ENCODE results near the gene MCRS1.

Gene MCRS1

DNA sequence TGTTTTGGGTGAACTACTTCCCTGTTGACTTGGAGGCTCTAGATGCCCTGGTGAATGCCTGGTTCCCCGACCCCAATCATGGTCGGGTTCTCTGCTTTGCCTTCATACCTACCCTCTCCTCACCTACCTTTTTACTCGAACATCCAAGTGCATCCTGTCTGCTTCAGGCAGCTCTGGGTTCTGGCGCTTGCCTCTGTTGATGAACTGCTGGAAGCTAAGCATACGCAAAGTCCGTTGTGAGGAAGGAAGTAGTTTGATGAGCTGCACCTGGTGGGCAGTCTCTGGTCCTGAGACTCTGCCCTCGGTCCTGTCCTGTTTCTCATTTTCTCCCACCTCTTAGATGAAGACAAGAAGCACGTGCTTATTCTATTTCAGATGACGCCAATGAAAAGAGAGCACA is 15.5 kb downstream of the MCRS1 start:
- WGBS (ENCODE audit: extremely low coverage, insufficient coverage, low lambda C conversion rate) = no CpG with 5 or more reads among the region's 9 CpGs
- no peak overlapping the region for H3K4me3 ChIP-seq (ENCODE audit: low read length)
- H3K36me3 ChIP-seq (ENCODE audit: control insufficient read depth, insufficient read depth, low read length) = no peaks in the 10 kb centered on the region
- H2BK15ac ChIP-seq (replicated peaks; ENCODE audit: low read depth) = no peak overlapping the region
- H3K4me1 ChIP-seq (ENCODE audit: control insufficient read depth, low read depth, low read length) = peaks cover 2% of the 10 kb centered on the region
- peaks cover 3% of the 10 kb centered on the region for H3K27me3 ChIP-seq (ENCODE audit: insufficient read depth, low read length, poor library complexity)
- DNase-seq = no peak
- H3K18ac ChIP-seq (ENCODE audit: low read length) = no peak overlapping the region
- no peaks in the 10 kb centered on the region for H3K79me1 ChIP-seq (ENCODE audit: low read length)
- H3K4ac ChIP-seq (ENCODE audit: low read depth, low read length) = no peak overlapping the region
- no peak overlapping the region for H2BK5ac ChIP-seq (ENCODE audit: low read length)
- H2BK120ac ChIP-seq (ENCODE audit: low read depth, low read length) = no peak overlapping the region
- H3K9ac ChIP-seq (ENCODE audit: low read length) = no peak overlapping the region
- no peak overlapping the region for H3K27ac ChIP-seq (ENCODE audit: low read depth, low read length)
- H4K5ac ChIP-seq (ENCODE audit: low read length) = no peak overlapping the region
- no peak overlapping the region for H3K4me2 ChIP-seq (ENCODE audit: low read length)
- no peak overlapping the region for H3K56ac ChIP-seq (ENCODE audit: low read length)
- no peak overlapping the region for H2AK5ac ChIP-seq (ENCODE audit: low read length)
- no peak overlapping the region for H4K8ac ChIP-seq (ENCODE audit: low read depth, low read length)
- H3K79me2 ChIP-seq (ENCODE audit: control insufficient read depth, insufficient read depth, low read length) = no peaks in the 10 kb centered on the region
- no peak overlapping the region for H3K23ac ChIP-seq (ENCODE audit: low read length)

GRCh38 chr12:49552014-49552413 is 15.9 kb downstream of the MCRS1 start:
- Histone ChIP-seq H3K4me2 (ENCODE audit: low read length) (no peak overlapping the region), H2AK5ac (ENCODE audit: low read length) (no peak overlapping the region), H3K56ac (ENCODE audit: low read length) (no peak overlapping the region), H3K36me3 (ENCODE audit: control insufficient read depth, insufficient read depth, low read length) (no peaks in the 10 kb centered on the region), H3K79me2 (ENCODE audit: control insufficient read depth, insufficient read depth, low read length) (no peaks in the 10 kb centered on the region), H3K23ac (ENCODE audit: low read length) (no peak overlapping the region), H2BK5ac (ENCODE audit: low read length) (no peak overlapping the region), H3K27me3 (ENCODE audit: insufficient read depth, low read length, poor library complexity) (peaks cover 3% of the 10 kb centered on the region), H3K4me3 (ENCODE audit: low read length) (no peak overlapping the region), H3K18ac (ENCODE audit: low read length) (no peak overlapping the region), H2BK120ac (ENCODE audit: low read depth, low read length) (no peak overlapping the region), H2BK15ac (replicated peaks; ENCODE audit: low read depth) (no peak overlapping the region), H3K4me1 (ENCODE audit: control insufficient read depth, low read depth, low read length) (peaks cover 2% of the 10 kb centered on the region), H4K8ac (ENCODE audit: low read depth, low read length) (no peak overlapping the region), H4K5ac (ENCODE audit: low read length) (no peak overlapping the region), H3K9ac (ENCODE audit: low read length) (no peak overlapping the region), H3K4ac (ENCODE audit: low read depth, low read length) (no peak overlapping the region), H3K79me1 (ENCODE audit: low read length) (no peaks in the 10 kb centered on the region), H3K27ac (ENCODE audit: low read depth, low read length) (no peak overlapping the region)
- no CpG with 5 or more reads among the region's 7 CpGs for WGBS (ENCODE audit: extremely low coverage, insufficient coverage, low lambda C conversion rate)
- no peak for DNase-seq

DNA sequence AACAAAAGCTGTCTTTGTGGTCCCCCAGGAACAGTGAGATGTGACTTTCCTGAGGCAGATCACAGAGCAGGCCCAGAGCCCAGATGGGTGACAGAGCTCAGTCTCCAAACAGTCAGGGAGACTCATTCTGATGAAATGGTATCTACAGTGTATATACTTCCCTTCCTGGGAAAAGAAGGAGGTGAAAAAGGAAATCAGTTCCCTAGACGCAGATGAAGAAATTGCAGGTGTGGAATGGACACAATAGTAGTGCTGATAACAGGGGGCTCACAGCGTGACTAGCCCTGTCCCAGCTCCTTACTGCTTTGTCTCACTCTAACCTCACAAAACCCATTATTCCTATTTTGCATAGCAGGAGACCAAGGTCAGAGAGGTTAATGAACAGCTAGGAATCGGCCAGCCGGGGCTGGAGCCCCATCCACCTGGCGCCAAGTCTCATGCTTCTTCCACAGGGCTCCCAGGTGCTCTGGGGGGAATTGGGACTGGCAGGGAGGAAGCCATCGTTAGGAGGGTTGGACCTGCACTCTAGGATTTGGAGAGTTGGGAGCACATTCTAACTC is 17.2 kb downstream of the MCRS1 start:
- H4K5ac ChIP-seq (ENCODE audit: low read length) = no peak overlapping the region
- peak overlapping the region; percentile 21 for H3K27ac ChIP-seq (ENCODE audit: low read depth, low read length)
- WGBS (ENCODE audit: extremely low coverage, insufficient coverage, low lambda C conversion rate) = no CpG with 5 or more reads among the region's 6 CpGs
- no peak overlapping the region for H3K18ac ChIP-seq (ENCODE audit: low read length)
- H3K9ac ChIP-seq (ENCODE audit: low read length) = no peak overlapping the region
- H3K79me2 ChIP-seq (ENCODE audit: control insufficient read depth, insufficient read depth, low read length) = no peaks in the 10 kb centered on the region
- H3K4me3 ChIP-seq (ENCODE audit: low read length) = no peak overlapping the region
- no peak overlapping the region for H2BK15ac ChIP-seq (replicated peaks; ENCODE audit: low read depth)
- peak overlapping the region; percentile 7 for H3K56ac ChIP-seq (ENCODE audit: low read length)
- H4K8ac ChIP-seq (ENCODE audit: low read depth, low read length) = no peak overlapping the region
- H3K4me1 ChIP-seq (ENCODE audit: control insufficient read depth, low read depth, low read length) = peaks cover 2% of the 10 kb centered on the region
- peaks cover 3% of the 10 kb centered on the region for H3K27me3 ChIP-seq (ENCODE audit: insufficient read depth, low read length, poor library complexity)
- no peak overlapping the region for H3K4ac ChIP-seq (ENCODE audit: low read depth, low read length)
- H3K4me2 ChIP-seq (ENCODE audit: low read length) = no peak overlapping the region
- H3K79me1 ChIP-seq (ENCODE audit: low read length) = no peaks in the 10 kb centered on the region
- H2AK5ac ChIP-seq (ENCODE audit: low read length) = no peak overlapping the region
- no peak overlapping the region for H2BK120ac ChIP-seq (ENCODE audit: low read depth, low read length)
- no peak overlapping the region for H2BK5ac ChIP-seq (ENCODE audit: low read length)
- peak; percentile 38 for DNase-seq
- H3K23ac ChIP-seq (ENCODE audit: low read length) = no peak overlapping the region
- no peaks in the 10 kb centered on the region for H3K36me3 ChIP-seq (ENCODE audit: control insufficient read depth, insufficient read depth, low read length)

DNA sequence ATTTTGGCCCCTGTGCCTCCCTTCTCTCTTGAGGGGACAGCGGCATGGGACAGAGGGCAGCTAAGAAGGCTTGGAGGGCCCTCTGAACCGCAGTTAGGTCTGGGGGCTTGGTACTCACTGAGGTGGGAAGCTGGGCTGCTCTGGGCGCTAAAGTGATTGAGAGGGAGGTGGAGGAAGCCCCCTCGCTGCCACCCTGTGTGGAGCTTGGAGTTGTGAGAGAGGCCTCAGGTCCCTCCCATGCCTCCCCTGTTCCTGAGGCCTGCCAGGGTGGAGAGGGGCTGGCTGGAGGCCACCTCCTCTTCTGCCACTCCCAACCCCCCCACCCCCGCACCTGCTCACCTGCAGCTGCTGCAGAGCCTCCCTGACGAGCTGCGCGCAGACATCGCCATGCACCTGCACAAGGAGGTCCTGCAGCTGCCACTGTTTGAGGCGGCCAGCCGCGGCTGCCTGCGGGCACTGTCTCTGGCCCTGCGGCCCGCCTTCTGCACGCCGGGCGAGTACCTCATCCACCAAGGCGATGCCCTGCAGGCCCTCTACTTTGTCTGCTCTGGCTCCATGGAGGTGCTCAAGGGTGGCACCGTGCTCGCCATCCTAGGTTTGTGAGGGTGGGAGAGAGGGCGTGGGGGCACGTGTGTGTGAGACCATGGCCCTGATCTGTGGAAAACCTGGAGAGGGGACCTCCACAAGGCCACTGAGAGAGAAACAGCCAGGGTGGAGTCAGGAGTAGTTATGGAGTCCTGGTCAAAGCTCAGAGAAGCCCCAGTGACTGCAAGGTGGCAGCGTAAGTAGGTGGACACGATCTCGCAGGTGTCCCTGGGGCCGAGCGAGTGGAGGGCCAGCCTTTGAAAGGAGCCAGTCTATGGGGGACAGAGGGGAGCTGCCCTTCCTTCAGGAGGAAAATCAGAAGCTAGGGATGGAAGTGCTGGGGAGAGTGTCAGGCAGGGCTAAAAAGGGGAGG is 17.9 kb downstream of the MCRS1 start:
- Histone ChIP-seq H4K8ac (ENCODE audit: low read depth, low read length) (no peak overlapping the region), H3K27ac (ENCODE audit: low read depth, low read length) (peak overlapping the region; percentile 21), H3K79me1 (ENCODE audit: low read length) (no peaks in the 10 kb centered on the region), H3K18ac (ENCODE audit: low read length) (no peak overlapping the region), H3K4me2 (ENCODE audit: low read length) (peak overlapping the region; percentile 8), H2BK5ac (ENCODE audit: low read length) (no peak overlapping the region), H3K36me3 (ENCODE audit: control insufficient read depth, insufficient read depth, low read length) (no peaks in the 10 kb centered on the region), H3K23ac (ENCODE audit: low read length) (no peak overlapping the region), H3K27me3 (ENCODE audit: insufficient read depth, low read length, poor library complexity) (peaks cover 3% of the 10 kb centered on the region), H3K79me2 (ENCODE audit: control insufficient read depth, insufficient read depth, low read length) (no peaks in the 10 kb centered on the region), H3K56ac (ENCODE audit: low read length) (peak overlapping the region; percentile 78), H3K9ac (ENCODE audit: low read length) (peak overlapping the region; percentile 25), H3K4me3 (ENCODE audit: low read length) (no peak overlapping the region), H2BK120ac (ENCODE audit: low read depth, low read length) (no peak overlapping the region), H3K4ac (ENCODE audit: low read depth, low read length) (no peak overlapping the region), H2AK5ac (ENCODE audit: low read length) (no peak overlapping the region), H4K5ac (ENCODE audit: low read length) (no peak overlapping the region), H2BK15ac (replicated peaks; ENCODE audit: low read depth) (no peak overlapping the region), H3K4me1 (ENCODE audit: control insufficient read depth, low read depth, low read length) (peaks cover 2% of the 10 kb centered on the region)
- no peak for DNase-seq
- WGBS (ENCODE audit: extremely low coverage, insufficient coverage, low lambda C conversion rate) = no CpG with 5 or more reads among the region's 28 CpGs

- H3K56ac ChIP-seq (ENCODE audit: low read length) = peak overlapping the region; percentile 90
- no CpG with 5 or more reads among the region's 70 CpGs for WGBS (ENCODE audit: extremely low coverage, insufficient coverage, low lambda C conversion rate)
- H3K4me3 ChIP-seq (ENCODE audit: low read length) = no peak overlapping the region
- no peak overlapping the region for H4K5ac ChIP-seq (ENCODE audit: low read length)
- no peaks in the 10 kb centered on the region for H3K79me1 ChIP-seq (ENCODE audit: low read length)
- no peak overlapping the region for H2BK120ac ChIP-seq (ENCODE audit: low read depth, low read length)
- no peak overlapping the region for H2BK5ac ChIP-seq (ENCODE audit: low read length)
- H3K36me3 ChIP-seq (ENCODE audit: control insufficient read depth, insufficient read depth, low read length) = no peaks in the 10 kb centered on the region
- no peak overlapping the region for H2AK5ac ChIP-seq (ENCODE audit: low read length)
- peak overlapping the region; percentile 76 for H3K4me2 ChIP-seq (ENCODE audit: low read length)
- no peak overlapping the region for H3K18ac ChIP-seq (ENCODE audit: low read length)
- peaks cover 3% of the 10 kb centered on the region for H3K27me3 ChIP-seq (ENCODE audit: insufficient read depth, low read length, poor library complexity)
- H3K27ac ChIP-seq (ENCODE audit: low read depth, low read length) = no peak overlapping the region
- H3K4ac ChIP-seq (ENCODE audit: low read depth, low read length) = no peak overlapping the region
- H2BK15ac ChIP-seq (replicated peaks; ENCODE audit: low read depth) = no peak overlapping the region
- no peak overlapping the region for H4K8ac ChIP-seq (ENCODE audit: low read depth, low read length)
- H3K9ac ChIP-seq (ENCODE audit: low read length) = peak overlapping the region; percentile 50
- DNase-seq = peak; percentile 46
- peaks cover 2% of the 10 kb centered on the region for H3K4me1 ChIP-seq (ENCODE audit: control insufficient read depth, low read depth, low read length)
- no peak overlapping the region for H3K23ac ChIP-seq (ENCODE audit: low read length)
- H3K79me2 ChIP-seq (ENCODE audit: control insufficient read depth, insufficient read depth, low read length) = no peaks in the 10 kb centered on the region
Measured at GRCh38 chr12:49548822-49549648, 18.9 kb downstream of the MCRS1 start.

Data from mesendoderm (in vitro differentiated cells).